HEK293 (cell line): Measurements from ENCODE around the gene GAS7.
A peak's percentile ranks its signal among the peaks of the same experiment; 100 is the strongest.

Experiments
- CTCF ChIA-PET: fragments of 350-600 bp; formaldehyde crosslinking; extraction: SDS; loops from one replicate; lab custom pipeline; 2021; ENCODE audit warnings: antibody characterized with exemption; lab: Yijun Ruan, JAX
- POLR2A ChIA-PET: fragments of 300-600 bp; formaldehyde crosslinking; extraction: SDS; loops from one replicate; lab custom pipeline; 2020; ENCODE audit warnings: antibody characterized with exemption, inconsistent platforms; lab: Yijun Ruan, JAX
- H3K27ac ChIP-seq: fragments of 200-500 bp; sonication (Bioruptor generic); 2 replicates; pipeline ENCODE4 v1.5.1; 2014; ENCODE audit warnings: low read depth, low read length, control low read depth, inconsistent platforms; ENCODE audit errors: extremely low read depth
- H3K36me3 ChIP-seq, 2 experiments: fragments of 200-500 bp in 1 of 2; sonication (Bioruptor generic) in 1 of 2; 1 replicate in 1 of 2; 2 replicates in 1 of 2; pipeline ENCODE4 v1.5.1; 2014 to 2017; ENCODE audit warnings: inconsistent platforms in 2 of 2, low read length in 2 of 2; ENCODE audit not compliant: control insufficient read depth in 2 of 2, insufficient read depth in 1 of 2
- H3K4me1 ChIP-seq: fragments of 200-500 bp; sonication (Bioruptor generic); 2 replicates; pipeline ENCODE4 v1.5.1; 2014; ENCODE audit warnings: mild to moderate bottlenecking, low read length, inconsistent platforms; ENCODE audit not compliant: control insufficient read depth, insufficient read depth
- H3K4me3 ChIP-seq: 2 replicates; pipeline ENCODE4 v1.5.1; 2011; ENCODE audit warnings: low read depth, mild to moderate bottlenecking, control low read depth, low read length, moderate library complexity
- H3K9me3 ChIP-seq: fragments of 200-500 bp; sonication (Bioruptor generic); 2 replicates; pipeline ENCODE4 v1.5.1; 2014; ENCODE audit warnings: low read depth, low read length, inconsistent platforms; ENCODE audit not compliant: control insufficient read depth, insufficient read depth
- HIC1 ChIP-seq: fragments of 450-650 bp; formaldehyde crosslinking; IDR thresholded peaks from 2 replicates; pipeline ENCODE4 v1.5.1; 2016; ENCODE audit warnings: missing biosample characterization, missing genetic modification characterization
- PBX3 ChIP-seq: sonication (generic); formaldehyde crosslinking; IDR thresholded peaks from 2 replicates; pipeline ENCODE4 v1.8.1; 2022; ENCODE audit warnings: mild to moderate bottlenecking, moderate library complexity, missing genetic modification reagents
- REPIN1 ChIP-seq: fragments of 450-650 bp; formaldehyde crosslinking; IDR thresholded peaks from 2 replicates; pipeline ENCODE4 v1.5.1; 2017; ENCODE audit warnings: missing biosample characterization, missing genetic modification characterization, low read depth
- SP2 ChIP-seq: fragments of 450-650 bp; formaldehyde crosslinking; IDR thresholded peaks from 2 replicates; pipeline ENCODE4 v1.5.1; 2016; ENCODE audit warnings: missing biosample characterization, missing genetic modification characterization
- ZBTB6 ChIP-seq: fragments of 450-650 bp; formaldehyde crosslinking; IDR thresholded peaks from 2 replicates; pipeline ENCODE4 v1.5.1; 2017; ENCODE audit warnings: missing biosample characterization, missing genetic modification characterization
- ZIC2 ChIP-seq: fragments of 450-650 bp; formaldehyde crosslinking; IDR thresholded peaks from 2 replicates; pipeline ENCODE4 v1.5.1; 2016; ENCODE audit warnings: missing biosample characterization, missing genetic modification characterization
- ZNF10 ChIP-seq: fragments of 450-650 bp; formaldehyde crosslinking; IDR thresholded peaks from 2 replicates; pipeline ENCODE4 v1.5.1; 2017; ENCODE audit warnings: missing biosample characterization, missing genetic modification characterization
- ZNF133 ChIP-seq: fragments of 450-650 bp; formaldehyde crosslinking; IDR thresholded peaks from 2 replicates; pipeline ENCODE4 v1.5.1; 2016; ENCODE audit warnings: missing biosample characterization, missing genetic modification characterization
- ZNF138 ChIP-seq: fragments of 450-650 bp; formaldehyde crosslinking; IDR thresholded peaks from 2 replicates; pipeline ENCODE4 v1.5.1; 2016; ENCODE audit warnings: missing biosample characterization, missing genetic modification characterization, borderline replicate concordance
- ZNF155 ChIP-seq: fragments of 450-650 bp; formaldehyde crosslinking; IDR thresholded peaks from 2 replicates; pipeline ENCODE4 v1.5.1; 2016; ENCODE audit warnings: missing biosample characterization, missing genetic modification characterization
- ZNF175 ChIP-seq: fragments of 450-650 bp; formaldehyde crosslinking; IDR thresholded peaks from 2 replicates; pipeline ENCODE4 v1.5.1; 2016; ENCODE audit warnings: missing biosample characterization, missing genetic modification characterization
- ZNF23 ChIP-seq: fragments of 450-650 bp; formaldehyde crosslinking; IDR thresholded peaks from 2 replicates; pipeline ENCODE4 v1.5.1; 2016; ENCODE audit warnings: missing biosample characterization, missing genetic modification characterization, borderline replicate concordance
- ZNF24 ChIP-seq: fragments of 450-650 bp; formaldehyde crosslinking; IDR thresholded peaks from 2 replicates; pipeline ENCODE4 v1.5.1; 2016; ENCODE audit warnings: missing biosample characterization, missing genetic modification characterization
- ZNF561 ChIP-seq: fragments of 450-650 bp; IDR thresholded peaks from 2 replicates; pipeline ENCODE4 v1.5.1; 2018; ENCODE audit warnings: missing biosample characterization, missing genetic modification characterization, borderline replicate concordance
- ZNF585B ChIP-seq: fragments of 450-650 bp; formaldehyde crosslinking; IDR thresholded peaks from 2 replicates; pipeline ENCODE4 v1.5.1; 2016; ENCODE audit warnings: missing biosample characterization, missing genetic modification characterization
- ZNF600 ChIP-seq: fragments of 450-650 bp; formaldehyde crosslinking; IDR thresholded peaks from 2 replicates; pipeline ENCODE4 v1.5.1; 2016; ENCODE audit warnings: missing biosample characterization, missing genetic modification characterization
- ZNF629 ChIP-seq: fragments of 450-650 bp; formaldehyde crosslinking; IDR thresholded peaks from 2 replicates; pipeline ENCODE4 v1.5.1; 2017; ENCODE audit warnings: missing biosample characterization, missing genetic modification characterization
- ZNF677 ChIP-seq: fragments of 450-650 bp; IDR thresholded peaks from 2 replicates; pipeline ENCODE4 v1.5.0; 2018; ENCODE audit warnings: missing biosample characterization, mild to moderate bottlenecking, missing genetic modification characterization, moderate library complexity
- ZNF747 ChIP-seq: fragments of 450-650 bp; formaldehyde crosslinking; IDR thresholded peaks from 2 replicates; pipeline ENCODE4 v1.5.1; 2016; ENCODE audit warnings: missing biosample characterization, missing genetic modification characterization
- ZNF76 ChIP-seq: fragments of 450-650 bp; formaldehyde crosslinking; IDR thresholded peaks from 2 replicates; pipeline ENCODE4; 2016; ENCODE audit warnings: low read depth, missing biosample characterization, missing genetic modification characterization, borderline replicate concordance
- ZNF776 ChIP-seq: fragments of 450-650 bp; formaldehyde crosslinking; IDR thresholded peaks from 2 replicates; pipeline ENCODE4 v1.5.0; 2017; ENCODE audit warnings: missing biosample characterization, missing genetic modification characterization, borderline replicate concordance
- ZSCAN16 ChIP-seq: fragments of 450-650 bp; formaldehyde crosslinking; IDR thresholded peaks from 2 replicates; pipeline ENCODE4 v1.5.1; 2016; ENCODE audit warnings: missing biosample characterization, missing genetic modification characterization
- TF ChIP-seq, protein P1 (sequence below): fragments of 450-650 bp; formaldehyde crosslinking; IDR thresholded peaks from 2 replicates; pipeline ENCODE4 v1.5.1; 2016; ENCODE audit warnings: missing biosample characterization, missing genetic modification characterization
- TF ChIP-seq, protein P2 (sequence below): fragments of 450-650 bp; formaldehyde crosslinking; conservative IDR thresholded peaks from 2 replicates; pipeline ENCODE4 v1.5.1; 2016; ENCODE audit warnings: low read depth, missing biosample characterization, missing genetic modification characterization
- TF ChIP-seq, protein P3 (sequence below): fragments of 450-650 bp; formaldehyde crosslinking; IDR thresholded peaks from 2 replicates; pipeline ENCODE4 v1.5.1; 2016; ENCODE audit warnings: missing biosample characterization, missing genetic modification characterization

GAS7 gene

DNA sequence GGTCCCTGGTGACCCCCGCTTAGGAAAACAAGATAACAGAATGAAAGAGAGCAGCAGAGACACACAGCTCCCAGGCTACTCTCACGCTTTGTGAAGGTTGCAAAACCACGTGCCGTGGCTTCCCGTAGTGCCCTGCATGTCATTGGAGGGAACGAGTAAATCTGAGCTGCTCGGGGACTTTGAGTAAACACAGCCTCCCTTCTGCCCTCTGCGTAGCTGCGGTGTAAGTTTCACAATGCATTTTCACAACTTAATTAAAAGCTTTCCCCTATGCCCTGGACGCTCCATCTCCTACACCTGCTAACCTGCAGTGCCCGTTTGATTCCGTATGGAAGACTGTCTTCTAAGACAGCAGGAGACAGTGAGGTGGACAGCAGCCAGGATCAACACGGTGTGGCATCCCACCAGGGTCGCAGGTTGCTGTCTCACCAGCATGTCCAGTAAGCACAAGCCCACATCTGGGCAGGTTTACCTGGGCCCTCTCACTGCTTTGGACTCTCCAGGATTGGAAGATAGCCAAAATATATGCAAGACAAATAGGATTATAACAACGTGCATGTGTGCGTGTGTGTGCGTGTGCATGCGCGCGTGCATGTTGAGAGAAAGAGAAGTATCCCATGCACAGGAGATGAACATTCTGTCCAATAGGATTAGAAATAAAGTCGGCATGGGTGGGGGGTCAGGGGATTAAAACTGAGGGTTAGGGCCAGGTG is 177.0 kb downstream of the GAS7 start:
- ChIA-PET POLR2A (no interaction called here), CTCF (interaction anchor here (0.6 kb wide), 1 partner anchor 513 kb away, joined by 3 read pairs; no protein-coding TSS in a partner anchor)
- H3K4me1 ChIP-seq, result peaks cover 9% of the 10 kb centered on the region
- no peak overlapping the region for H3K4me3 ChIP-seq
- H3K9me3 ChIP-seq, result no peaks in the 10 kb centered on the region
- no peak overlapping the region; the same call in 1 of the 2 replicates for H3K27ac ChIP-seq
- no peaks in the 10 kb centered on the region for H3K36me3 ChIP-seq
- TF ChIP-seq ZNF776 (tag by site-specific recombination), result no peak
- TF ChIP-seq ZNF23 (tag by site-specific recombination), result no peak
- no peak for TF ChIP-seq ZNF747 (tag by site-specific recombination)
- no peak for TF ChIP-seq ZNF175 (tag by site-specific recombination)
- no peak for TF ChIP-seq ZNF138
- TF ChIP-seq ZNF677 (tag by site-specific recombination), result no peak
- no peak for TF ChIP-seq REPIN1 (tag by site-specific recombination)
- no peak for TF ChIP-seq ZNF133
- TF ChIP-seq ZNF24 (tag by site-specific recombination), result no peak
- TF ChIP-seq, protein P1, sequence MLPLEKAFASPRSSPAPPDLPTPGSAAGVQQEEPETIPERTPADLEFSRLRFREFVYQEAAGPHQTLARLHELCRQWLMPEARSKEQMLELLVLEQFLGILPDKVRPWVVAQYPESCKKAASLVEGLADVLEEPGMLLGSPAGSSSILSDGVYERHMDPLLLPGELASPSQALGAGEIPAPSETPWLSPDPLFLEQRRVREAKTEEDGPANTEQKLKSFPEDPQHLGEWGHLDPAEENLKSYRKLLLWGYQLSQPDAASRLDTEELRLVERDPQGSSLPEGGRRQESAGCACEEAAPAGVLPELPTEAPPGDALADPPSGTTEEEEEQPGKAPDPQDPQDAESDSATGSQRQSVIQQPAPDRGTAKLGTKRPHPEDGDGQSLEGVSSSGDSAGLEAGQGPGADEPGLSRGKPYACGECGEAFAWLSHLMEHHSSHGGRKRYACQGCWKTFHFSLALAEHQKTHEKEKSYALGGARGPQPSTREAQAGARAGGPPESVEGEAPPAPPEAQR, result no peak
- TF ChIP-seq ZNF600 (tag by site-specific recombination), result peak; percentile 25; the same call in 1 of the 2 replicates
- no peak for TF ChIP-seq ZNF76 (tag by site-specific recombination)
- TF ChIP-seq, protein P2, sequence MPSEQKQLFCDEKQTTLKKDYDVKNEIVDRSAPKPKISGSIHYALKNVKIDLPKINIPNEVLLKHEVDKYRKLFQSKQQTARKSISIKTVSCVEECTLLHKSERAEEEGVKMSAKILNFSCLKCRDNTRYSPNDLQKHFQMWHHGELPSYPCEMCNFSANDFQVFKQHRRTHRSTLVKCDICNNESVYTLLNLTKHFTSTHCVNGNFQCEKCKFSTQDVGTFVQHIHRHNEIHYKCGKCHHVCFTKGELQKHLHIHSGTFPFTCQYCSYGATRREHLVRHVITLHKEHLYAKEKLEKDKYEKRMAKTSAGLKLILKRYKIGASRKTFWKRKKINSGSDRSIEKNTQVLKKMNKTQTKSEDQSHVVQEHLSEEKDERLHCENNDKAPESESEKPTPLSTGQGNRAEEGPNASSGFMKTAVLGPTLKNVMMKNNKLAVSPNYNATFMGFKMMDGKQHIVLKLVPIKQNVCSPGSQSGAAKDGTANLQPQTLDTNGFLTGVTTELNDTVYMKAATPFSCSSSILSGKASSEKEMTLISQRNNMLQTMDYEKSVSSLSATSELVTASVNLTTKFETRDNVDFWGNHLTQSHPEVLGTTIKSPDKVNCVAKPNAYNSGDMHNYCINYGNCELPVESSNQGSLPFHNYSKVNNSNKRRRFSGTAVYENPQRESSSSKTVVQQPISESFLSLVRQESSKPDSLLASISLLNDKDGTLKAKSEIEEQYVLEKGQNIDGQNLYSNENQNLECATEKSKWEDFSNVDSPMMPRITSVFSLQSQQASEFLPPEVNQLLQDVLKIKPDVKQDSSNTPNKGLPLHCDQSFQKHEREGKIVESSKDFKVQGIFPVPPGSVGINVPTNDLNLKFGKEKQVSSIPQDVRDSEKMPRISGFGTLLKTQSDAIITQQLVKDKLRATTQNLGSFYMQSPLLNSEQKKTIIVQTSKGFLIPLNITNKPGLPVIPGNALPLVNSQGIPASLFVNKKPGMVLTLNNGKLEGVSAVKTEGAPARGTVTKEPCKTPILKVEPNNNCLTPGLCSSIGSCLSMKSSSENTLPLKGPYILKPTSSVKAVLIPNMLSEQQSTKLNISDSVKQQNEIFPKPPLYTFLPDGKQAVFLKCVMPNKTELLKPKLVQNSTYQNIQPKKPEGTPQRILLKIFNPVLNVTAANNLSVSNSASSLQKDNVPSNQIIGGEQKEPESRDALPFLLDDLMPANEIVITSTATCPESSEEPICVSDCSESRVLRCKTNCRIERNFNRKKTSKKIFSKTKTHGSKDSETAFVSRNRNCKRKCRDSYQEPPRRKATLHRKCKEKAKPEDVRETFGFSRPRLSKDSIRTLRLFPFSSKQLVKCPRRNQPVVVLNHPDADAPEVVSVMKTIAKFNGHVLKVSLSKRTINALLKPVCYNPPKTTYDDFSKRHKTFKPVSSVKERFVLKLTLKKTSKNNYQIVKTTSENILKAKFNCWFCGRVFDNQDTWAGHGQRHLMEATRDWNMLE (tag by site-specific recombination), result no peak
- no peak for TF ChIP-seq ZNF585B (tag by site-specific recombination)
- TF ChIP-seq, protein P3, sequence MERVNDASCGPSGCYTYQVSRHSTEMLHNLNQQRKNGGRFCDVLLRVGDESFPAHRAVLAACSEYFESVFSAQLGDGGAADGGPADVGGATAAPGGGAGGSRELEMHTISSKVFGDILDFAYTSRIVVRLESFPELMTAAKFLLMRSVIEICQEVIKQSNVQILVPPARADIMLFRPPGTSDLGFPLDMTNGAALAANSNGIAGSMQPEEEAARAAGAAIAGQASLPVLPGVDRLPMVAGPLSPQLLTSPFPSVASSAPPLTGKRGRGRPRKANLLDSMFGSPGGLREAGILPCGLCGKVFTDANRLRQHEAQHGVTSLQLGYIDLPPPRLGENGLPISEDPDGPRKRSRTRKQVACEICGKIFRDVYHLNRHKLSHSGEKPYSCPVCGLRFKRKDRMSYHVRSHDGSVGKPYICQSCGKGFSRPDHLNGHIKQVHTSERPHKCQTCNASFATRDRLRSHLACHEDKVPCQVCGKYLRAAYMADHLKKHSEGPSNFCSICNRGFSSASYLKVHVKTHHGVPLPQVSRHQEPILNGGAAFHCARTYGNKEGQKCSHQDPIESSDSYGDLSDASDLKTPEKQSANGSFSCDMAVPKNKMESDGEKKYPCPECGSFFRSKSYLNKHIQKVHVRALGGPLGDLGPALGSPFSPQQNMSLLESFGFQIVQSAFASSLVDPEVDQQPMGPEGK (tag by site-specific recombination), result no peak
- TF ChIP-seq ZBTB6 (tag by site-specific recombination), result 0 out of 2 replicates have a peak, but pooled peaks have one; percentile 35
- no peak for TF ChIP-seq ZNF629 (tag by site-specific recombination)
- no peak for TF ChIP-seq ZSCAN16 (tag by site-specific recombination)
- TF ChIP-seq ZNF10, result no peak
- no peak for TF ChIP-seq PBX3
- TF ChIP-seq ZNF561, result no peak
- no peak for TF ChIP-seq HIC1 (tag by site-specific recombination)
- TF ChIP-seq SP2 (tag by site-specific recombination), result no peak
- no peak for TF ChIP-seq ZNF155
- peak; percentile 82 for TF ChIP-seq ZIC2 (tag by site-specific recombination)
